ENCODE measurements around the gene PJVK. TPM values are rescaled to one million over a fixed set of nuclear protein-coding genes. Genes with fewer than 3 reads are reported as not detected.

The PJVK gene
- total RNA-seq, 2 donors from 2014 or later, result 4.2 TPM; not detected in 1

DNA sequence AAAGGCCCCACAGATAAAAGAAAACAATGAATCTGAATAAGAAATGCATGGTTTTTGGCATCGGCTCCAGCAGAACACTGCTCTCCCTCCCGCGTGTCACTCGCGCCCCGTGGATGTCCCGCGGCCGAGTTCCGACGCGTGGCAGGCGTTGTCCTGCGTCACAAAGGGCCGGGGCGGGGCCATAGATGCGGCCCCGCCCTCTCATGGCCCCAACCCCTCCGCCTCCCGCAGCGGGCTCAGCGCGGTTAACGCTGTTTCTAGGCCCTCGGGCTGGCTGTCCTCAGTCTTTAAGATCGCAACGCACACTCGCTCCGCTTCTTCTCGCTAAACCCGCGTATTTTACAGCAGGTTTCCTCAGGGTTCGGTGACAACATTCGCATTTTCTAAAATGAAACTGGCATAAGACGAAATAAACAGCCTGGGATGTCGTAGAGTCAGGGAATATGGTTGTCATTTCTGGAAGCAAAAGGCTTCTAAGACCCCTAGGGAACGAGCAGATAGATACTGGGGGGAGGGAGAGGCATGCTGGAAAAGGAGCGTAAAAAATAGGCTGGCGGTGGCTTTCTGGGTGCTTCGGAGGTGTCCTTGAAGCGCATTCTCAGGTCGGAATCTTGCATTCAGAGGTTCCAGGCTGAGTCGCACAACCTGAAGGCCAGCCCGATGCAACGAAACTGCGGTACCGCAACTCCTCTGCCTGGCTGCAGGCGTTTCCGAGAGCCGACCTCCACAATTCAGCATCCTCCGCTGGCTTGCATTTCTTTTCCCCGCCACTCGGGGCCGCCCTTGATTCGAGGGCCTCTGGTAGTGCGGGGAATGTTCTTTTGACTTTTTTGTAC, 27.5 kb downstream of the PJVK start, which contains the start of gene FKBP7:
TSS of gene FKBP7 (minus strand) at position 162 of the 836 bp plus-strand sequence. CDS start at position 61, 101 bp downstream.
- Histone ChIP-seq H3K27me3 (no peaks in the 10 kb centered on the region), H3K4me1 (peaks cover 39% of the 10 kb centered on the region), H3K27ac (peak within 1 kb of the TSS; percentile 92 to 98 (median 96)), H3K36me3 (replicated peaks in 1 of 2; ENCODE audit: insufficient read depth in 1 of 2, low read depth in 2 of 2) (no peaks in the 10 kb centered on the region), H3K4me3 (peak within 1 kb of the TSS; percentile 60 to 63), H3K9me3 (no peaks in the 10 kb centered on the region)
- TF ChIP-seq, protein P1, sequence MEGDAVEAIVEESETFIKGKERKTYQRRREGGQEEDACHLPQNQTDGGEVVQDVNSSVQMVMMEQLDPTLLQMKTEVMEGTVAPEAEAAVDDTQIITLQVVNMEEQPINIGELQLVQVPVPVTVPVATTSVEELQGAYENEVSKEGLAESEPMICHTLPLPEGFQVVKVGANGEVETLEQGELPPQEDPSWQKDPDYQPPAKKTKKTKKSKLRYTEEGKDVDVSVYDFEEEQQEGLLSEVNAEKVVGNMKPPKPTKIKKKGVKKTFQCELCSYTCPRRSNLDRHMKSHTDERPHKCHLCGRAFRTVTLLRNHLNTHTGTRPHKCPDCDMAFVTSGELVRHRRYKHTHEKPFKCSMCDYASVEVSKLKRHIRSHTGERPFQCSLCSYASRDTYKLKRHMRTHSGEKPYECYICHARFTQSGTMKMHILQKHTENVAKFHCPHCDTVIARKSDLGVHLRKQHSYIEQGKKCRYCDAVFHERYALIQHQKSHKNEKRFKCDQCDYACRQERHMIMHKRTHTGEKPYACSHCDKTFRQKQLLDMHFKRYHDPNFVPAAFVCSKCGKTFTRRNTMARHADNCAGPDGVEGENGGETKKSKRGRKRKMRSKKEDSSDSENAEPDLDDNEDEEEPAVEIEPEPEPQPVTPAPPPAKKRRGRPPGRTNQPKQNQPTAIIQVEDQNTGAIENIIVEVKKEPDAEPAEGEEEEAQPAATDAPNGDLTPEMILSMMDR (IDR thresholded peaks at IDR 0.05), result peak; percentile 41 to 74 (median 60)
- peak; percentile 53 to 83 (median 82) for TF ChIP-seq POLR2A (IDR thresholded peaks at IDR 0.05)
- intact Hi-C loops (cut with DNase I), result no loop called here
- peak; percentile 70 for ATAC-seq
- WGBS, 2 donors, result 0 to 1% methylated on average over 38 to 56 of the region's 56 CpGs
- peak; percentile 80 to 88 (median 83) for DNase-seq

DNA sequence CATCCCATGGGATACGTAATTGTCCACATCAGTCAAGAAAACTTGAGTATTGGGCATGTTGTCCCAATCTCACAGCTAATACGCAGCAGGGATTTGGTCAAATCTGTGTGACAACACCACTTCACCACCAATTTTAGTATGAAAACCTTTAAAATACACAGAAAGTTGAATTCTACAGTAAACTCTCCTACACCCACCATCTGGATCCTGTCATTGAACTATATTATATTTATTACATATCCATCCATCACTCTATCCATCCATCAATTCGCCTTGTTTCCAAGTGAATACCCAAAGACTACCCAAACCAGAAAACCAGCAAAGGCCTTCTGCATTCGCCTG, 28.1 kb downstream of the PJVK start:
- 46 to 51% methylated on average over 4 of the region's 4 CpGs for WGBS, 2 donors
- Histone ChIP-seq H3K4me1 (peaks cover 44% of the 10 kb centered on the region), H3K36me3 (replicated peaks in 1 of 2; ENCODE audit: insufficient read depth in 1 of 2, low read depth in 2 of 2) (no peaks in the 10 kb centered on the region), H3K9me3 (no peaks in the 10 kb centered on the region), H3K4me3 (peak overlapping the region in 1 of 2 donors; percentile 60), H3K27me3 (no peaks in the 10 kb centered on the region), H3K27ac (peak overlapping the region; percentile 92 to 98 (median 96))
- intact Hi-C loops (cut with DNase I), result no loop called here
- DNase-seq (no peak), ATAC-seq (no peak)
- TF ChIP-seq POLR2A (IDR thresholded peaks at IDR 0.05), result no peak
- TF ChIP-seq, protein P1 (IDR thresholded peaks at IDR 0.05), result peak in 1 of 7 experiments; percentile 6

DNA sequence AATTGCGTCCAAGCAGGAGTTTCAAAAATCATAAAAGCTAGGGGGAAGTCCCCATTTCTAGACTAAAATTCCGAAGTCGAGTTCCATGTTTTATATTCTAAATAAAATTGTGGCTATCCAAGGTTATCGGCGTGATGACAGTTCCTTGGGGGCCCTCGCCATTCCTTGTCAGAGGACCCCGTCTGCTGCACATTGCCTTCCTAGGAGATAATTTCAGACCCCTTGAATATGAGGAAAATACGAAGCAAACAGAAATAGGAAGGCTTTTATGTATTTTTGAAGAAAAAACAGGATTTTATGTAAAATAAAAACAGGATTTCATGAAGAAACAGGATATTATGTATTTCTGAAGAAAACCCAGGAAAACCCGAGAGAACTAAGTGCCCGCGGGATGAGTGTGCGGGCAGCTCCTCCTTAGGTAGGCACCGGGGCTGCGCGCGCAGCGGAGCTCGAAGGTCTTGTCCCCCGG, 28.6 kb downstream of the PJVK start:
- no peak overlapping the region for H3K4me3 ChIP-seq
- H3K9me3 ChIP-seq, result no peaks in the 10 kb centered on the region
- DNase-seq, result no peak
- peak overlapping the region; percentile 92 to 98 (median 96) for H3K27ac ChIP-seq
- 25 to 27% methylated on average over 19 of the region's 19 CpGs for WGBS, 2 donors
- peaks cover 50% of the 10 kb centered on the region for H3K4me1 ChIP-seq
- TF ChIP-seq, protein P1 (IDR thresholded peaks at IDR 0.05), result no peak
- no peaks in the 10 kb centered on the region for H3K36me3 ChIP-seq (replicated peaks in 1 of 2; ENCODE audit: insufficient read depth in 1 of 2, low read depth in 2 of 2)
- ATAC-seq, result no peak
- H3K27me3 ChIP-seq, result no peaks in the 10 kb centered on the region
- intact Hi-C loops (cut with DNase I), result no loop called here

DNA sequence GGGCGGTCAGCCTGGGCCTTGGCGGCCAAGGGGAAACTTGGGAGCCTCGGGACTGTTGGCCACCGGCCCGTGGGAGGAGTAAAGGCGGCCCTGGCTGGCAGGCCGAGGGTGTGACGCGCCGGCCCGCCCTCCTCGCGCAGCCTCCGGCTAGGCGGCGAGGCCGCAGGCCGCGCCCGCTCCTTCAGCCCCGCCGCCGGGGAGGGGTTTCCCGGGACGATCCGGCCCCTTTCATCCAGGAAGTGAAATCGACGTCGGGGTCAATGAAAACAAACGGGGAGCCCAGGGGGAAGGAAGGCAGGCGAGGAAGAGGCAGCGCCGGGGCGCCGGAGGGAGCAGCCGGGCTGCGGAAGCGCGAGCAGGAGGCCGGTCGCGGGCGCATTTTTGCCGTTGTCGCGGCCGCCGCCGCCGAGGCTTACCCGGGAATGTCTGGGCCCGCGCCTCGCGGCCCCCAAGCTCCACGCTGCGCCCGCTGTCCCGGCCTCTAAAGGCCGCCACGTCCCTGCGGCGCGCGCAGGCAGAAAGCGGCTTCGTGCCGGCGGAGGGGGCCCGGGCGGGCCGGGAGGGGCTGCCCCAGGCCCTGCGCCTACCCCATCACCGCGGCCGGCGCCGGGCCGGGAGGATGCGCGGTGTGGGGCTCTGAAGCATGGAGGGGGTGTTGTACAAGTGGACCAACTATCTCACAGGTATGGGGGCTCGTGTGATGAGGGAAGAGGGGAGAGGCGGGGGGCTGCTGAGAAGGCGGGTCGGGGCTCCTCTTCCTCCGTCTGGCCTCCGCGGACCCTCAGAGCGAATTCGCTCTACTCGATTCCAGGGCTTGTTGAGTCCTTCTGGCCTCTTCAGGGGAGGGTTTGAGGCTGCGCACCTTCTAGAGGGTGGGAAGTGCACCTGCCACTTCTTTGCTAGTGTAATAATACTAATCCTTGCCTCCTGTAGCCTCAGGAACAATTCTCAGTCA, 29.3 kb downstream of the PJVK start, which contains the start of gene PLEKHA3:
TSS of gene PLEKHA3 (plus strand) at position 231 of the 955 bp plus-strand sequence. CDS start at position 644, 413 bp downstream.
- intact Hi-C loops (cut with DNase I), result no loop called here
- ATAC-seq (peak; percentile 93), DNase-seq (peak; percentile 96 to 98 (median 97))
- peak within 1 kb of the TSS; percentile 83 to 91 for H3K4me3 ChIP-seq
- no peaks in the 10 kb centered on the region for H3K27me3 ChIP-seq
- H3K9me3 ChIP-seq, result no peaks in the 10 kb centered on the region
- H3K27ac ChIP-seq, result peak within 1 kb of the TSS; percentile 92 to 98 (median 96)
- peaks cover 57% of the 10 kb centered on the region for H3K4me1 ChIP-seq
- TF ChIP-seq POLR2A (IDR thresholded peaks at IDR 0.05), result peak; percentile 82 to 91 (median 88)
- TF ChIP-seq, protein P1 (IDR thresholded peaks at IDR 0.05), result no peak
- H3K36me3 ChIP-seq (replicated peaks in 1 of 2; ENCODE audit: insufficient read depth in 1 of 2, low read depth in 2 of 2), result no peaks in the 10 kb centered on the region
- 0% methylated on average over 47 to 92 of the region's 92 CpGs for WGBS, 2 donors

All from body of pancreas (tissue), 4 donors.